HG02678 (cell line): Measurements from ENCODE around the gene ARL8A.
A peak's percentile ranks its signal among the peaks of the same experiment; 100 is the strongest.
"Not testable (repeated sequence)": the region's sequence is repeated elsewhere in the genome, so short reads cannot be mapped to it uniquely, and the experiment has no call there.

Experiments used
- ATAC-seq: cut with Tn5 transposase; IDR thresholded peaks from one replicate; pipeline ENCODE4 v1.9.1; 2021; ENCODE audit warnings: mild to moderate bottlenecking, moderate library complexity; ENCODE audit not compliant: unreplicated experiment

Gene ARL8A

DNA sequence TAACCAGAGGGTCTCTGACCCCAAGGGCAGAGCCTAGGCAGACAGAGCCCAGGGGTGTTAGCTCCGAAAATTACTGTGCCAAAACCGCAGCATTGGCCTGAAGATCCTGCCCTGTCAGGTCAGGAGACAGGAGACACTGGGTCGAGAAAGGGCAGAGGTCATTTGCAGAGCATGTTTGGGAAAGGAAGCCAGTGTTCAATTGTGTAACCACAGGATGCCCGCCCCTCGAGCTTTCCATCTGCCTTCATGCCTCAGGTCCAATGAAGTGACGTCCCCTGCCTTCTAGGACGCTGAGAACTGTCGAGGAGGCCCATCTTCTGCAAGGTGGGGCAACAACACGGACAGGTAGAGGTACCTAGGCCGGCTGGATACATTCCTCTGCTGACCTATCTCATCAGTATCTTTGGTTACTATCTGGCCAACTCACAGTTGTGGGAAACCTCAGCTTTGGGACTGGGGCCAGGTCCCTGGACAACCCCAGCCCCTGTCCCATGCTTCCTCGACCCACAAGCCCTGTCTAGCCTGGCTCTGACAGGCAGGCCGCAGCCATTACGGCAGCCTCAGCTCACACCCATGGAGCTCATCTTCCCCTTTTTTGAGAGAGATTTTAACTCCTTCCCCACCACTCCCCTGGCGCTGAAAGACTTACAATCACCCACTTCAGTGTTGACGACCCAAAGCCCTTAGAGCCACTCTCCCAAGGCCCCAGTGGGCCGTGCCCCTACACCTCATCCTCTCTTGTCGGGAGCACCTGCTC, 1.3 kb downstream of the ARL8A start:
- peak; percentile 20 for ATAC-seq

GRCh38 chr1:202141468-202141867, 3.1 kb downstream of the ARL8A start:
- ATAC-seq: not testable (repeated sequence)

DNA sequence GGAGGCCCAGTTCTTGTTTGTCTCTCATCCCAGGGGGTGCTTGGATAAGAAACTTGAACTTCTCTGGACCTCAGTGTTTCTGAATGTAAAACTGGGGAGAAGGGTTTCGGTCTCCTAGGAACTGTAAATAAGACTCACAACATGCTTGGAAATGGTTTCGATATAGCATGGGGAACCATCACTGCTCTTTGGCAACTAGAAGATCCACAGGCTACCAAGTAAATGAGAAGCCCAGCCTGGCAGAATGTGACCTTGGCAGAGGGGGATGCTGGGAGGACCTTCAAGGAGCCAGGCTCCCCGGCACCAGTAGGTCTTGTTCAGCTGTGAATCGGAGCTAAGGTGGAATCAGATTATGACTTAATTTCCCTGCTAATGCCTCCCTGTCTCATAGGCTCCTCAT, 3.7 kb downstream of the ARL8A start:
- ATAC-seq: no peak

DNA sequence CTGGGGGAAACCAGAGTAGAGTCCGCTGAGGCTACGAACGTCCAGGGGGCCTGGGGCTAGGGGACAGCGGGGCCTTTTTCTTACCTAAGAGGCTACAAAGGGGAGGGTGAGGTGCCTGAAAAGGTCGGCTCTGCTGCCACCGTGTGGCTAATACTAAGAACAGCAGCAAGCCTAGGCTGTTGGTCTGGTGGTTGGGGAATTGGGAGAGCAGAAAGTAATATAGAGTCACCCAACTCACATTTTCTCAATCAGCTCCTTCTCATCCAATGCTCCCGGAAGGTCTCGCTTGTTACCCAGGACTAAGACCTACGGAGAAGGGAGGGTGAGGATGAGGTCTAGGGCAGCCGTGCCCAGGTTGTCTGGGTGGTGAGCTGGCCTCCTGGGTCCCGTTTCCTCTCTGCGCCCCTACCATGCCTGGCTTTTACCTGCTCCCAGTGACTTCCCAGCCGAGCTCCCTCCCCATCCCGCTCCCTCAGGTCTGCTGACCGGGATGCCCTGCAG, 9.3 kb downstream of the ARL8A start:
- peak; percentile 70 for ATAC-seq

DNA sequence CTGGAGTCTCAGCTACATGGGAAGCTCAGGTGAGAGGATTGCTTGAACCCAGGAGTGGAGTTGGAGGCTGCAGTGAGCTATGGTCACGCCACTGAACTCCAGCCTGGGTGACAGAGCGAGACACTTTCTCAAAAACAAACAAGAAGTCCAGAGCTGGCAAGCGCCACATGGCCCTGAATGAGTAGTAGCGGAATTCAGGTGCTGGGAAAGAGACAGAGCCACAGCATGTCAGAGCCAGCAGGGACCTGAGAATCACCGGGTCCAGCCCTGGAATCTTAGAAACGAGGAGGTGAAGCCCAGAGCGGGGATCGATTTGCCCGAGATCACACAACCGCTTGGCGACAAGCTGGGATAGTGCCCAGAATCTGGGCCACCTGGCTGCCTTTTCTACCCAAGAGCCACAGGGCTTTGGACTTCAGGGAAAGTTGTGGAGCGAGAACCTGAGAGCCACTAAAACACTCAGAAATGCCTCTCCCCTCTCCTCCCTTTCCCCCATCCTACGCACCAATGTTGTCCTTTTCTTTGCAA, 9.8 kb downstream of the ARL8A start:
- ATAC-seq: no peak

GRCh38 chr1:202133989-202134388, 10.5 kb downstream of the ARL8A start:
- ATAC-seq: no peak

DNA sequence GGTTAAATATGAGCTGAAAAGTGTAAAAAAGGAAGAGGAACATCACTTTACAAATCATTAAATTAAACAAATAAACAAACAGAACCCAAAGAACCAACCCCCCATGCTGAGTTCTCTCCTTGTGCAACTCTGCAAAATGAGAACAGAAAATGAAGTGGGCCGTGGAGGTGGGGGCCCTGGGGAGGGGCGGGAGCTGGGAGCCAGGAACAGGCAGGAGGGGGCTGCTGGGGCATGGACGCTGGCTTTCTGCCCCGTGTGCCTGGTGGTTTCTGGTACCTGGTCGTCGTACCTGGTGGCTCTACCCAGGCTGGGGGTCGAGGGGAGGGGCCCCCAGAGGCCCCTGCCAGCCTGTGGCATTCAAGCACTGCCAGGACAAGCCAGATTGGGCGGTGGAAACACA, 11.0 kb downstream of the ARL8A start:
- ATAC-seq: no peak

GRCh38 chr1:202133001-202133400, 11.5 kb downstream of the ARL8A start:
- ATAC-seq: no peak

- ATAC-seq: no peak
These were observed 12.3 kb downstream of the ARL8A start for GRCh38 chr1:202131956-202132821.

GRCh38 chr1:202130816-202131522, 13.6 kb downstream of the ARL8A start:
- ATAC-seq: no peak

DNA sequence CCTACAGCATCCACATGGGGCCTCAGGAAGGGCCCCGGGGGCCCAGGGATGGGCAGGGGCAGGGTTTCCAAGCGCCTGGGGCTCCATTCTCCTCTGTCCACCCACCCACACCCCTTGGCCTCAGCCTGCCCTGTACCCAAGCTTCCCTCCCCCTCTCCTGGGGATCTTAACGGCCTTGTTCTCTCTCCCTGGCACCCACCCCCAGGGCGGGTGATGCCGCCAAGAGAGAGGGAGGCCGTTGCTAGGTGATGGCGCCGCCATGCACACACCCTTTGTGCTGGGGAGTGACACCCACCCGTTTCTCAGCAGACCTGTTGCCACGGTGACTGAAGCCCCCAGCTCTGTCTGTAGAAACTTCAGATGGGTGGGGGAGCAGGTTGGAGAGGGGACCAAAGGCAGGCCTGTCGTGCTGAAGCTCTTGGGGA, 14.2 kb downstream of the ARL8A start:
- ATAC-seq: no peak

DNA sequence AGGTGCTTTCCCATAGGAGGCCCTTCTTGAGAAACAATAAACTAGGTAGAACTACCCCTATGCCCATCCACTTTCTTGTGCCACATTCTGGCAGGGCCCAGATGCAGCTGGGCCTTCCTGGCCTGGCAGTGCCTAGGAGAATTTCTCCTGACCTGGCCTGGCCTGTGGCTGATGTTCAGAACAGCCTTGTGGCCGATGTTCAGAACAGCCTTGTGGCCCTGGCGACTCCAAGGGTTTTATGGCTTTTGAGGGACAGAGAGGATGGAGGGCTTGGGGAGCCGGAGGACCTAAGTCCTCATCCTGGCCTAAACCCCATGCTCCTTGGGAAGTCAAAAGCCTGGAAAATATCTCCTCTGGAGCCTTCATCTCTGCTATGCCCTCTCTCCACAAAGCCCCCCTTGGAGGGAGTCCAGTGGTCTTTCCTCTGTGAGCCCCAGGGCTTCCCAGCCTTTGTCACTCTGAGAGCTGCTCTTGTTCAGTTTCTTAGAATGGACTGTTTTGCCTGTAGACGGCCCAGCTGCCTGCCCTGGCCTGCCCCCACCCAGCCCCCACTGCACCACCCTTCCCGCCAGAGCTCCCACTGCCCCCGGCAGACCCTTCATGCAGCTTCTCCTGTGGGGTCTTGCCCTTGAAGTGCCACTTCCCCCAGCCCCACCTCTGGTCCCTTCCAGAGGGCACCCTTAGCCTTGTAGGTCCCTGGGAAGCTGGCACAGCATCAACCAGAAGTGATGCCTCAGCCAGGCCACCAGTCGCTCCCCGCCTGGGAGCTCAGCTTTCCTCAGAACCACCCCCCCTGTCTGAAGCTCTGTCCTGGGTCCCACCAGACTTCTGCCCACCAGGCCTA, 14.9 kb downstream of the ARL8A start:
- ATAC-seq: no peak

- no peak for ATAC-seq
These were observed 16.5 kb downstream of the ARL8A start for GRCh38 chr1:202127836-202128622.

DNA sequence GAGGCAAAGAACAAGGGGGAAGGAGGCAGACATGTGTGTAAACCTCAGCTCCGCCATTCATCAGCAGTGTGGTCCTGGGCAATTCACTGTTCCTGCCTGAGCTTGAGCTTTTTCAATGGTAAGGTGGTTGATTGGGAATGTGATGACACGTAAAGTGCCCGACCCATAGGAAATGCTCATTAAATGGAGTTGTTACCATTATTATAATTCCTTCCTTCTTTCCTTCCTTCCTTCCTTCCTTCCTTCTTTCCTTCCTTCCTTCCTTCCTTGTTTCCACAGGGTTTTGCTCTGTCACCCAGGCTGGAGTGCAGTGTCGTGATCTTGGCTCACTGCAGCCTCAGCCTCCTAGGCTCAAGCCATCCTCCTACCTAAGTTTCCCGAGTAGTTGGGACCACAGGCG, 17.5 kb downstream of the ARL8A start:
- ATAC-seq: no peak

DNA sequence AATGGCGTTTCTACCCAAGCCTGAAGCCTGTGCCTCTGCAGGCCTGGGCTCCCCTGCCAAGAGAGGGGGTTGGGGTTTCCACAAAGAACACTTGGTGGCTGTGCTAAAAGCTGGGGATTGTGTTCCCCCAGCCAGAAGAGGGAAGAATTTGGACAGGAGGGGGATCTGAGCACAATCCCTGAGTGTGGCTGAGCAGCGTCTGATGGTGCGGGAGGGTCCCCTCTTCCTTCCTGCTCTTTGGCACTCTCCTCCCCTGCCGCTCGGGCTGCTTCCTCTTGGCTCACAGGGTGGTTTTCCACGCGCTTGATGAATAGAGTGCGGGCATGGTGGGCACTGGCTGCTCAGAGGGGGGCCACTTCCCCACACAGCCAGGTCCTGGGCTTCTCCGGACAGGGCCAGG, 18.1 kb downstream of the ARL8A start:
- no peak for ATAC-seq

DNA sequence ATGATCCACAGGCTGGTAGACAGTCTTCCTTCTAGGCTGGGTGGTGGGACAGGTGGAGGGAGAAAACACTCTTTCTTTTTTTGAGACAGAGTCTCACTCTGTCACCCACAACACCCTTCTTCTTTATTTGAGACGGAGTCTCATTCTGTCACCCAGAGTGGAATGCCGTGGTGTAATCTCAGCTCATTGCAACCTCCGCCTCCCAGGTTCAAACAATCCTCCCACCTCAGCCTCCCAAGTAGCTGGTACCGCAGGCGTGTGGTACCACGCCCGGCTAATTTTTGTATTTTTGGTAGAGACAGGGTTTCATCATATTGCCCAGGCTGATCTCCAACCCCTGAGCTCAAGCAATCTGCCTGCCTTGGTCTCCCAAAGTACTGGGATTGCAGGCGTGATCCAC, 18.9 kb downstream of the ARL8A start:
- no peak for ATAC-seq

DNA sequence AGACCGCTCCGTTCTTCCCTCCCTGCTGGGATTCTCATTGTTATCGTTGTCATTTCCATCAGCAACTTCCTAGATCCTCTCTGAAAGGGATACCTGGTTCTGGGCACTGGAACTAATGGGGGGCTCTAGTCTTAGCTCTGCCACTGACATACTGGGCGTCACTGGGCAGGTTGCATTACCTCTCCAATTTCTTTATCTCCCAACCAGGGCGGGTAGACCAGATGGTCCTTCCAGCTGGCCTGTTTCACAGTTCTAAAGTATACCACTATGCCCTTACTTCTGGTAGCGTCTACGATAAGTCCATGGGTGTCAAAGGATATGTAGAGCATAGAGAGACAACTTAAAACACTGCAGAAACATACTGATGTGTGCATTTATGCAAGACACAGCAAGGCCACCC, 20.4 kb downstream of the ARL8A start:
- ATAC-seq: no peak

- no peak for ATAC-seq
These were observed 21.2 kb downstream of the ARL8A start for GRCh38 chr1:202123336-202123813.

GRCh38 chr1:202122639-202123335, 21.8 kb downstream of the ARL8A start, which contains the start of gene GPR37L1:
Gene GPR37L1, plus strand, starts transcription at chr1:202122917. Its CDS starts 47 bp downstream, at chr1:202122964.
- ATAC-seq: no peak
